NCI-H774 (cell line): ENCODE measurements around the gene ATP6V1G3.
"Not testable (repeated sequence)": the region's sequence is repeated elsewhere in the genome, so short reads cannot be mapped to it uniquely, and the experiment has no call there.

Experiments
- DNase-seq: peaks from one replicate; lab custom pipeline; 2025; lab: John Stamatoyannopoulos, UW

Gene ATP6V1G3

DNA sequence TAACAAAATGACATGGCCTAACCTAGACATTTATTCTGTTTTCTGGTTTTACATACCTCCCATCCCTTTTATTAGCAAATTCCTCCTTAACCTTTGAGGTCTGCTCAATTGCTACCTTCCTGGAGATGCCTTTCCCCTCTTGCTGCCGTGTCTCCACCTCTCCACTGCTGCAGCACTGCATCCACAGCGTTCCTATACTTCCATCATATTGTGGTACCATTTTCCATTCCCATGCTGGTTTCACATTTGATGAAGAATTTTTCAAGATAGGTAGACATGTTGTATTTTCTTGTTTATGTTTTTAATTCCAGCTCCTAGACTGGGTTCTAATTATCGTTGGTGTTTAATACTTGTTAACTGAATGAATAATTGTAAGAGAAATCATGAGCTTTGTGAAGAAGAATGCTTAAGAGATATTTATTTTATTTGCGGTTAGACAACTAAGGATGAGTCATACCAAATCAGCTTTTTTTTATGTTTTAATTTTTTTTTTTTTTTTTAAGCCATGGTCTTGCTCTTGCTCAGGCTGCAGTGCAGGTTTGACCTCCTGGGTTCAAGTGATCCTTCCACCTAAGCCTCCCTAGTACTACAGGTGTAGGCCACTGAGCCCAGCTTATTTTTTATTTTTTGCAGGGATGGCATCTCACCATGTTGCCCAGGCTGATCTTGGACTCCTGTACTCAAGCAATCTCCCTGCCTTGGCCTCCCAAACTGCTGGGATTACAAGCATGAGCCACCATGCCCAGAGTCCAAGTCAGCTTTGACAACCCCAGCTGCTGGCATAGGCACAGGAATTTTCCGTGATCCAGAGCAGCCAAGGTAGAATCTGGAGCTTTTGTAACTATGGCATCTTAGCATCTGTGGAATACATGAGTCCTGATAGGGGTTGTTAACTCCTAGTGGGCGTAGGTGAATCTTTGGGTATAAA lies 44.0 kb downstream of the ATP6V1G3 start:
- DNase-seq: no peak

GRCh38 chr1:198495631-198496030 lies 44.8 kb downstream of the ATP6V1G3 start:
- DNase-seq: no peak

DNA sequence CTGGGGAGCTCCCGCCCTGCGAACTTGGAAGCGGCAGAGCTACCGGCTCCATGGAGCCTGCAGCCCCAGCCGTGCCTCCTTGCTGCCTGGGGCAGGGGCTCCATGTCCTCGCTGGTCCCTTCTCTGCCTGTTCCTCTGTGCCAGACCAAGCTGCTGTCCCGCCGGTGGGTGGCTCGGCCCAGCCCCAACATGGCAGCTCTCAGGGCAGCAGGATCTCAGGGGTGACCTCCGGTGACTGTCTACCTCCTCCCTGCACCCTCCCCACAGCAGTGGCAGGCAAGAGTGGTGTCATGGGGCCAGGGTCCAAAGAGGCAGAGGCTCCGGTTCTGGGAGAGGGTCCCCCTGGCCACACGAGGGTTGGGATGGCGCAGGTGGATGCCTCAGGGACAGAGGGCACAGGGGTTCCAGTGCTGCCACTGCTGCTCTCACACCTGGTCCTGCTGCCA lies 45.8 kb downstream of the ATP6V1G3 start:
- no peak for DNase-seq

DNA sequence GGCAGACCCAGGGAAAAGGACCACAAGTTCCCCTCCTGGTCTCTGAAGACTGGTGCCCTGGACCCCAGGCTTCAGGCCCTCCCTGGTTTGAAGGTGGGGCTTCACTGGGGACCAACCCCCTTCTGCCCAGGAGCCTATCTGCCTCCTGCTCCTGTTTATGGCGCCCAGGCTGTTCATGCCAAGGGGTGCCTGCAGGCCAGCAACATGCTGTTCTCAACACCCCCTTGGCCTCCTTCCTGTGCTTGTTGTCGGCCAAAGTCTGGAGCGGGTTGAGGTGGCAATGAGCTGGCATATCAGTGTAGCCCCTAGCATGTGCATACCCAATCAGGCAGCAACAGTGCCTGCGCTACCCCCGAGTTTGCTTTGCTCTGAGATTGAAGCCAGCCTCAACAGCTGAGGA lies 46.3 kb downstream of the ATP6V1G3 start:
- no peak for DNase-seq

- no peak for DNase-seq
These were observed 47.2 kb downstream of the ATP6V1G3 start for GRCh38 chr1:198493329-198493728.

DNA sequence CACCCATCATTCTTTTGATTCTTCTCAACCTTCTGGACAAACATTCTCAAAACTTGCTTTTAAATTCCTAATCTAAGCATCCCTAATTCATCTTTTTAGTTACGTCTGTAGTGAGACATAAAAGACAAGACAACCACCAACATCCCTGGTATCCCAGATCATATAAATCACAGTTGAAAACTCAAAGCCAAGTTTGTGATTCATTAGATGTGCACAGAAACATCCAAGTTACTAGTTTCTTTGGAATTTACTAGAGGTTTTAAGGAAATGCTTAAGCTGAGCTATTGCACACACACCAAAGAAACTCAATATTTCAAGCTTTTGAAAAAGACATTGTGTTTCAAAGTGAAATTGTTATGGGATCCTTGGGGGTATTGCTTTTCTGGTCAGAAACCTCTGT lies 47.6 kb downstream of the ATP6V1G3 start:
- no peak for DNase-seq

GRCh38 chr1:198491596-198491995 lies 48.9 kb downstream of the ATP6V1G3 start:
- no peak for DNase-seq

GRCh38 chr1:198491028-198491427 lies 49.5 kb downstream of the ATP6V1G3 start:
- no peak for DNase-seq

- DNase-seq: no peak
These were observed 50.3 kb downstream of the ATP6V1G3 start for GRCh38 chr1:198490224-198490623.

- DNase-seq: no peak
These were observed 53.6 kb downstream of the ATP6V1G3 start for GRCh38 chr1:198486903-198487302.

GRCh38 chr1:198483645-198484044 lies 56.8 kb downstream of the ATP6V1G3 start:
- no peak for DNase-seq

DNA sequence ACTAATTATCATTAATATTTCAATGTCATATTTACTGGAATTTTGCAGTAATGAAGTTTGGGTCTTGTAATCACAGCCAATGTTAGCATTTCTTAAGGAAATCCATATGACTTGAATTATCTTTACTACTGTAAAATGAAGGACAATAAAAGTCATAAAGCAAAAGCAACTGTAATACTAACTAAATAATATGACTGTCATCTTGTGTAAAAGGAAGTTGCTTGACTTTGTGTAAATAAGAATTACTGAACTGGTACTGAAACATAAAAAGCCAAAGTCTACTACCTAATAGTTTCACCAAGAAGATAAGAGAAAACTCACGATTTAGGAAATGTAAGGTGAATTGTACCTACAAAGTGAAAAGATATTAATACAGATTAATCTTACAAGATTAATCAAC lies 57.5 kb downstream of the ATP6V1G3 start:
- no peak for DNase-seq

- DNase-seq: no peak
These were observed 58.8 kb downstream of the ATP6V1G3 start for GRCh38 chr1:198481661-198482060.

- DNase-seq: no peak
These were observed 59.6 kb downstream of the ATP6V1G3 start for GRCh38 chr1:198480876-198481275.

DNA sequence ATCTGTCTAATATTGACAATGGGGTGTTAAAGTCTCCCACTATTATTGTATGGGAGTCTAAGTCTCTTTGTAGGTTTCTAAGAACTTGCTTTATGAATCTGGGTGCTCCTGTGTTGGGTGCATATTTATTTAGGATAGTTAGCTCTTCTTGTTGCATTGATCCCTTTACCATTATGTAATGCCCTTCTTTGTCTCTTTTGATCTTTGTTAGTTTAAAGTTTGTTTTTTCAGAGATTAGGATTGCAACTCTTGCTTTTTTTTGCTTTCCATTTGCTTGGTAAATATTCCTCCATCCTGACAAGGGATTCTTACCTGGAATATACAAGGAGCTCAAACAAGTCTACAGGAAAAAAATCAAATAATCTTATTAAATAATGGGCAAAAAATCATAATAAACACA lies 63.1 kb downstream of the ATP6V1G3 start:
- DNase-seq: not testable (repeated sequence)
